IPS-18a (cell line): ENCODE data around the gene UTS2B.

Source experiments
- H3K27ac ChIP-seq: one replicate; pipeline ENCODE4 v1.5.1; 2013; ENCODE audit warnings: low read length
- H3K27me3 ChIP-seq: one replicate; pipeline ENCODE4 v1.6.1; 2013; ENCODE audit warnings: mild to moderate bottlenecking, low read length; ENCODE audit not compliant: control insufficient read depth, insufficient read depth
- H3K36me3 ChIP-seq: one replicate; pipeline ENCODE4 v1.6.1; 2013; ENCODE audit warnings: low read depth, low read length; ENCODE audit not compliant: control insufficient read depth
- H3K4me1 ChIP-seq: one replicate; pipeline ENCODE4 v1.6.1; 2013; ENCODE audit warnings: low read depth, low read length; ENCODE audit not compliant: control insufficient read depth
- H3K4me3 ChIP-seq: one replicate; pipeline ENCODE4 v1.5.1; 2013; ENCODE audit warnings: low read length
- H3K9ac ChIP-seq: one replicate; pipeline ENCODE4 v1.6.1; 2013; ENCODE audit warnings: mild to moderate bottlenecking, low read length, moderate library complexity
- H3K9me3 ChIP-seq: one replicate; pipeline ENCODE4 v1.6.1; 2013; ENCODE audit warnings: low read depth, low read length; ENCODE audit not compliant: control insufficient read depth

UTS2B gene, protein sequence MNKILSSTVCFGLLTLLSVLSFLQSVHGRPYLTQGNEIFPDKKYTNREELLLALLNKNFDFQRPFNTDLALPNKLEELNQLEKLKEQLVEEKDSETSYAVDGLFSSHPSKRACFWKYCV

GRCh38 chr3:191329654-191330529, at the start of gene UTS2B:
Gene UTS2B (minus strand): TSS chr3:191330526. CDS start chr3:191282189, 48,337 bp downstream.
- Histone ChIP-seq H3K4me3 (peak within 1 kb of the TSS; percentile 82), H3K27ac (no peak within 1 kb of the TSS), H3K27me3 (peaks cover 32% of the 10 kb centered on the region), H3K9ac (peak within 1 kb of the TSS; percentile 68), H3K36me3 (no peaks in the 10 kb centered on the region), H3K4me1 (peaks cover 18% of the 10 kb centered on the region), H3K9me3 (no peaks in the 10 kb centered on the region)

- no peak overlapping the region for H3K9ac ChIP-seq
- no peak overlapping the region for H3K4me3 ChIP-seq
- H3K36me3 ChIP-seq, result peaks cover 11% of the 10 kb centered on the region
- no peak overlapping the region for H3K27ac ChIP-seq
- no peaks in the 10 kb centered on the region for H3K9me3 ChIP-seq
- H3K4me1 ChIP-seq, result peaks cover 15% of the 10 kb centered on the region
- H3K27me3 ChIP-seq, result no peaks in the 10 kb centered on the region
These were observed 49.7 kb upstream of the UTS2B start for GRCh38 chr3:191380001-191380400.

DNA sequence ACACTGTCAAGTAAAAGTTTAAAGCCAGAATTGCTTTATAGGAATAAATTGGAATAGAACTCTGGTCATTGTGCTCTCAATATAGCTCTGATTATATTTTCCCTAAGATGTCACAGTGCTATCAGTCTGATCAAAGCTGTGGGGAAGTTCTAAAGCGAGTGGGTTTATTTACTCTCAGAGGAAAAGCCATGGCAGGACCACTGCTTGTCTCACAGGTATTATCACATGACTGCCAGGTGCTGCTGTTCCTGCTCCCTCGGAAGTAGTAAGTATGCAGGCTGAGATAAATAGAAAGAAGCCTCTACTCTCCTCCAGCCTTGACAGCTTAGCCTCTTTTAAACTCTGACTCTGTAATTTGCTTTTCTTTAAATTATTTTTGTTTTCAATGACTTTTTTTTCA, 49.1 kb upstream of the UTS2B start:
- Histone ChIP-seq H3K36me3 (peaks cover 11% of the 10 kb centered on the region), H3K9me3 (no peaks in the 10 kb centered on the region), H3K4me1 (peaks cover 15% of the 10 kb centered on the region), H3K9ac (no peak overlapping the region), H3K27me3 (no peaks in the 10 kb centered on the region), H3K4me3 (no peak overlapping the region), H3K27ac (no peak overlapping the region)

GRCh38 chr3:191378142-191378812, 48.0 kb upstream of the UTS2B start:
- H3K27me3 ChIP-seq, result no peaks in the 10 kb centered on the region
- no peak overlapping the region for H3K4me3 ChIP-seq
- no peak overlapping the region for H3K27ac ChIP-seq
- H3K9ac ChIP-seq, result no peak overlapping the region
- peaks cover 11% of the 10 kb centered on the region for H3K36me3 ChIP-seq
- H3K4me1 ChIP-seq, result peaks cover 15% of the 10 kb centered on the region
- H3K9me3 ChIP-seq, result no peaks in the 10 kb centered on the region

GRCh38 chr3:191376516-191377141, 46.3 kb upstream of the UTS2B start:
- H3K27me3 ChIP-seq, result no peaks in the 10 kb centered on the region
- no peak overlapping the region for H3K9ac ChIP-seq
- H3K4me1 ChIP-seq, result peaks cover 5% of the 10 kb centered on the region
- H3K4me3 ChIP-seq, result no peak overlapping the region
- H3K9me3 ChIP-seq, result no peaks in the 10 kb centered on the region
- no peak overlapping the region for H3K27ac ChIP-seq
- H3K36me3 ChIP-seq, result peaks cover 8% of the 10 kb centered on the region

- no peak overlapping the region for H3K4me3 ChIP-seq
- H3K27ac ChIP-seq, result no peak overlapping the region
- H3K9me3 ChIP-seq, result no peaks in the 10 kb centered on the region
- H3K9ac ChIP-seq, result no peak overlapping the region
- H3K27me3 ChIP-seq, result no peaks in the 10 kb centered on the region
- H3K4me1 ChIP-seq, result peaks cover 14% of the 10 kb centered on the region
- H3K36me3 ChIP-seq, result peaks cover 6% of the 10 kb centered on the region
These were observed 43.0 kb upstream of the UTS2B start for GRCh38 chr3:191373327-191373726.

- no peak overlapping the region for H3K27ac ChIP-seq
- no peak overlapping the region for H3K4me3 ChIP-seq
- H3K36me3 ChIP-seq, result peaks cover 6% of the 10 kb centered on the region
- no peak overlapping the region for H3K9ac ChIP-seq
- no peaks in the 10 kb centered on the region for H3K9me3 ChIP-seq
- H3K4me1 ChIP-seq, result peaks cover 24% of the 10 kb centered on the region
- H3K27me3 ChIP-seq, result no peaks in the 10 kb centered on the region
These were observed 41.8 kb upstream of the UTS2B start for GRCh38 chr3:191372122-191372521.

- Histone ChIP-seq H3K27me3 (no peaks in the 10 kb centered on the region), H3K9ac (no peak overlapping the region), H3K9me3 (no peaks in the 10 kb centered on the region), H3K27ac (peak overlapping the region; percentile 49), H3K4me1 (peaks cover 29% of the 10 kb centered on the region), H3K4me3 (no peak overlapping the region), H3K36me3 (peaks cover 6% of the 10 kb centered on the region)
These were observed 39.3 kb upstream of the UTS2B start for GRCh38 chr3:191369616-191370010.

GRCh38 chr3:191368755-191369615, 38.7 kb upstream of the UTS2B start:
- H3K27me3 ChIP-seq, result no peaks in the 10 kb centered on the region
- H3K36me3 ChIP-seq, result peaks cover 6% of the 10 kb centered on the region
- peaks cover 32% of the 10 kb centered on the region for H3K4me1 ChIP-seq
- no peaks in the 10 kb centered on the region for H3K9me3 ChIP-seq
- no peak overlapping the region for H3K4me3 ChIP-seq
- no peak overlapping the region for H3K9ac ChIP-seq
- no peak overlapping the region for H3K27ac ChIP-seq

- Histone ChIP-seq H3K36me3 (peaks cover 9% of the 10 kb centered on the region), H3K9ac (no peak overlapping the region), H3K9me3 (no peaks in the 10 kb centered on the region), H3K27me3 (no peaks in the 10 kb centered on the region), H3K4me1 (peaks cover 32% of the 10 kb centered on the region), H3K27ac (no peak overlapping the region), H3K4me3 (no peak overlapping the region)
These were observed 36.3 kb upstream of the UTS2B start for GRCh38 chr3:191366675-191367074.

- peaks cover 32% of the 10 kb centered on the region for H3K4me1 ChIP-seq
- no peak overlapping the region for H3K9ac ChIP-seq
- no peaks in the 10 kb centered on the region for H3K9me3 ChIP-seq
- H3K27ac ChIP-seq, result no peak overlapping the region
- peaks cover 3% of the 10 kb centered on the region for H3K36me3 ChIP-seq
- H3K4me3 ChIP-seq, result no peak overlapping the region
- H3K27me3 ChIP-seq, result no peaks in the 10 kb centered on the region
These were observed 32.9 kb upstream of the UTS2B start for GRCh38 chr3:191363221-191363620.
